ENCODE results near the gene AP2B1. TPM values are rescaled to one million over a fixed set of nuclear protein-coding genes. Genes with fewer than 3 reads are reported as not detected.

AP2B1 gene
- total RNA-seq, 1 donor from 2014 or later, result 330 TPM

DNA sequence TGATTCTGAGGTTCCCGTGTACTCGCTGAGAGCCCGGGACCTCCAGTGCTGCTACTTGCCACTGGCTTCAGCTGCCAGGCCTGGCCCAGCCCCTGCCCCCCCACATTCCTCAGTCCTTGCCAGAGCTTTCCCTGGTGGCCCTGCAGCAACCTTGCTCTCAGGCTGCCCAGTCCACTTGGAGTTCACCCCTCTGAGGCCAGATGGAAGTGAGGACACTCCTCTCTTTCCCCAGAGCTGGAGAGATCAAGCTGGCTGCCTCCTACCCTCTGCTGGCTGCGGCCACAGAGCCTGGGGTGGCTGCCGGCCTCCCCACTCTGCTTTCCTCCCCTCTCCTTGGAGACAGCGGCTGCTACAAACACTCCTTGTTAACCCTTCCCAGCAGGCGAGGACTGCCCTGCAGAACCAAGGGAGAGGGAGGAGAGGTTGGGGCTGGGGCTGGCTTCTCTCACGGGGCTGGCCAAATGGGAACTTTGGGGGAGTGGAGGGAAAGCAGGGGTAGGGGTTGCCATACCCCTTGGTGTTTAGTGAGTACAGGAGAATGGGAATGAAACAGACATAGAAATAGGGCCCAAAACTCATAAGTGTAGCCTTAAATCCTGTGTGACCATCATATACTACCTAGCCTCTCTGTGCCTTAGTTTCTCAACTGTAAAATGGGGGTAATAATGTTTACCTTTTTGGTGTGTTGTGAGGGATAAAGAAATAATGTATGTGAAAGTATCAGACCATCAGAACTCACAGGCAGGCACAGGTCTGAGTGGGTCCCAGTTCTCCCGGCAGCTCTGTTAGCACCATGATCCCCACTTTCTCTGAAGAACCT, 166.0 kb downstream of the AP2B1 start, which contains the start of gene GAS2L2:
Gene GAS2L2 (minus strand): TSS at position 295 of the 820 bp plus-strand sequence. CDS start 389 bp downstream, outside the sequence.
- Mint-ChIP-seq H3K27me3 (ENCODE audit: unreplicated experiment) (peaks cover 8% of the 10 kb centered on the region), H3K36me3 (ENCODE audit: low read depth, unreplicated experiment) (no peaks in the 10 kb centered on the region), H3K9me3 (ENCODE audit: unreplicated experiment) (no peaks in the 10 kb centered on the region), H3K27ac (ENCODE audit: unreplicated experiment) (no peak within 1 kb of the TSS), H3K4me3 (ENCODE audit: unreplicated experiment) (no peak within 1 kb of the TSS), H3K4me1 (ENCODE audit: unreplicated experiment) (peaks cover 4% of the 10 kb centered on the region)
- no peak for DNase-seq (ENCODE audit: low spot score)
- TF ChIP-seq, protein P1, sequence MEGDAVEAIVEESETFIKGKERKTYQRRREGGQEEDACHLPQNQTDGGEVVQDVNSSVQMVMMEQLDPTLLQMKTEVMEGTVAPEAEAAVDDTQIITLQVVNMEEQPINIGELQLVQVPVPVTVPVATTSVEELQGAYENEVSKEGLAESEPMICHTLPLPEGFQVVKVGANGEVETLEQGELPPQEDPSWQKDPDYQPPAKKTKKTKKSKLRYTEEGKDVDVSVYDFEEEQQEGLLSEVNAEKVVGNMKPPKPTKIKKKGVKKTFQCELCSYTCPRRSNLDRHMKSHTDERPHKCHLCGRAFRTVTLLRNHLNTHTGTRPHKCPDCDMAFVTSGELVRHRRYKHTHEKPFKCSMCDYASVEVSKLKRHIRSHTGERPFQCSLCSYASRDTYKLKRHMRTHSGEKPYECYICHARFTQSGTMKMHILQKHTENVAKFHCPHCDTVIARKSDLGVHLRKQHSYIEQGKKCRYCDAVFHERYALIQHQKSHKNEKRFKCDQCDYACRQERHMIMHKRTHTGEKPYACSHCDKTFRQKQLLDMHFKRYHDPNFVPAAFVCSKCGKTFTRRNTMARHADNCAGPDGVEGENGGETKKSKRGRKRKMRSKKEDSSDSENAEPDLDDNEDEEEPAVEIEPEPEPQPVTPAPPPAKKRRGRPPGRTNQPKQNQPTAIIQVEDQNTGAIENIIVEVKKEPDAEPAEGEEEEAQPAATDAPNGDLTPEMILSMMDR (IDR thresholded peaks at IDR 0.05; ENCODE audit: unreplicated experiment), result no peak

DNA sequence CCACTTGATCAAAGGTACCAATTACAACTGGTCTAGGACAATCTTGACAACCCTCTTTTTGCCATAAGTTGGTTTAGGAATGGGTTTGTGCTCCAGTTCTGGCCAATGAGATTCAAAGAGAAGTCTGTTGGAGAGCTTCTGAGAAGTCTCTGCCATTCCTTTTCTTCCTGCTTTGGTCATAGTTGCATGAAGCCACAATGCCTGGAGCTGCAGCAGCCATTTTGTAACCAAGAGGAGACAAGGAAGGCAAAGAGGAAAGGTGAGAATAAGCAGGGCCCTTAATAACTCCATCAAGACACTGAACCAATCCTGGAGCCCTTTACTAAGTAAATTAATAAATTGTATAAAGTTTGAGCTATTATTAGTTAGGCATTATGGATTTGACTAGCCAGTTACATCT, 170.1 kb downstream of the AP2B1 start:
- Mint-ChIP-seq H3K4me3 (ENCODE audit: unreplicated experiment) (no peak overlapping the region), H3K36me3 (ENCODE audit: low read depth, unreplicated experiment) (peaks cover 5% of the 10 kb centered on the region), H3K4me1 (ENCODE audit: unreplicated experiment) (peaks cover 2% of the 10 kb centered on the region), H3K27ac (ENCODE audit: unreplicated experiment) (no peak overlapping the region), H3K9me3 (ENCODE audit: unreplicated experiment) (no peaks in the 10 kb centered on the region), H3K27me3 (ENCODE audit: unreplicated experiment) (peaks cover 6% of the 10 kb centered on the region)
- TF ChIP-seq, protein P1 (IDR thresholded peaks at IDR 0.05; ENCODE audit: unreplicated experiment), result no peak
- DNase-seq (ENCODE audit: low spot score), result no peak

DNA sequence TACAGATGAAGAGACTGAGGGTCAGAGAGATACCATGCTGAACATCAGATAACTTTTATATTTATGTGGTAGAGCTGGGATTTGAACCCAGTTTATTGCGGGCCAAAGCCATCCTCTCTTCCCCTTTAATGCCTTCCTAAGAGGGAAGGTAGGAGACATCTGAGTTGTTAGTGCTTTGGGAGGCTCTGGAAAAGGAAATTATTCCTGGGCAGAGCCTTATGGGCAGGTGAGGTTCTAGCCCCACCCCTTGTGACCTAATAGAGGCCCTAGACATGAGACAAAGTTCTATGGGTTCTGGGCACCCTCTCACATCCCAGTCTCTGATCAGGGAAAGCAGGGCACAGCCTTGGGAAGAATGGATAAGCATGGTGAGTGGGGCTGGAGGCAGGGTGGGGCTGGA, 173.5 kb downstream of the AP2B1 start, which contains the start of gene C17orf50:
Gene C17orf50 (plus strand): TSS at position 301 of the 400 bp plus-strand sequence. CDS start 55 bp downstream, at position 356.
- Mint-ChIP-seq H3K27ac (ENCODE audit: unreplicated experiment) (no peak within 1 kb of the TSS), H3K4me3 (ENCODE audit: unreplicated experiment) (no peak within 1 kb of the TSS), H3K36me3 (ENCODE audit: low read depth, unreplicated experiment) (peaks cover 5% of the 10 kb centered on the region), H3K27me3 (ENCODE audit: unreplicated experiment) (peaks cover 7% of the 10 kb centered on the region), H3K9me3 (ENCODE audit: unreplicated experiment) (no peaks in the 10 kb centered on the region), H3K4me1 (ENCODE audit: unreplicated experiment) (peaks cover 12% of the 10 kb centered on the region)
- TF ChIP-seq, protein P1 (IDR thresholded peaks at IDR 0.05; ENCODE audit: unreplicated experiment), result no peak
- no peak for DNase-seq (ENCODE audit: low spot score)

DNA sequence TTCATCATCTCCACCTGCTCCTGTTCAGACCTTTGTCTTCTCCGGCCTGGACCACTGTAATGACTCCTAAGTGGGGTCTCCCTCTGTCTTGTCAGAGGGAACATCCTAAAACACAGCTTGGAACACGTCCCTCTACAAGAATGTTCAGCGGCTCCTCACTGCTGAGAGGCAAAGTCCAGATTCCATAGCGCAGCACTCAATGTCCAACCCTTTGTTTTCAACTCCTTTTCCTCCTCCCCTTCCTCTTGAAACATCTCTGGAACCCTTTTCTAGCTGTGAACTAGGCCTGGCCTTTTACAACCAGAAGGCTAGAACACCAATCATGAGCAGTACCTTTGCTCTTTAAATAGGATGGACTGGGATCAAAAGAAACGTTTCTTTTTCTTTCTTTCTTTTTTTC, 174.5 kb downstream of the AP2B1 start:
- Mint-ChIP-seq H3K9me3 (ENCODE audit: unreplicated experiment) (no peaks in the 10 kb centered on the region), H3K4me1 (ENCODE audit: unreplicated experiment) (peaks cover 19% of the 10 kb centered on the region), H3K27me3 (ENCODE audit: unreplicated experiment) (peaks cover 7% of the 10 kb centered on the region), H3K36me3 (ENCODE audit: low read depth, unreplicated experiment) (peaks cover 5% of the 10 kb centered on the region), H3K27ac (ENCODE audit: unreplicated experiment) (no peak overlapping the region), H3K4me3 (ENCODE audit: unreplicated experiment) (no peak overlapping the region)
- no peak for DNase-seq (ENCODE audit: low spot score)
- TF ChIP-seq, protein P1 (IDR thresholded peaks at IDR 0.05; ENCODE audit: unreplicated experiment), result no peak

DNA sequence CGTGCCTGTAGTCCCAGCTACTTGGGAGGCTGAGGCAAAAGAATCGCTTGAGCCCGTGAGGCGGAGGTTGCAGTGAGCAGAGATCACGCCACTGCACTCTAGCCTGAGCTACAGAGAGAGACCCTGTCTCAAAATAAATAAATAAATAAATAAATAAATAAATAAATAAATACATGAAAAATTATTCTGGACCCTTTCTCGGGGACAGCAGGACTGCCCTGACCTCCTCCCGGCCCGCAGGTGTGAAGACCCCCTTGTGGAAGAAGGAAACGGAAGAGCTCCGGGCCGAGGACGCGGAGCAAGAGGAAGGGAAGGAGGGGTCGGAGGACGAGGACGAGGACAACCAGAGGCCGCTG, 176.6 kb downstream of the AP2B1 start:
- Mint-ChIP-seq H3K27ac (ENCODE audit: unreplicated experiment) (no peak overlapping the region), H3K4me3 (ENCODE audit: unreplicated experiment) (peak overlapping the region; percentile 87), H3K36me3 (ENCODE audit: low read depth, unreplicated experiment) (peaks cover 5% of the 10 kb centered on the region), H3K9me3 (ENCODE audit: unreplicated experiment) (no peaks in the 10 kb centered on the region), H3K27me3 (ENCODE audit: unreplicated experiment) (peaks cover 8% of the 10 kb centered on the region), H3K4me1 (ENCODE audit: unreplicated experiment) (peaks cover 19% of the 10 kb centered on the region)
- DNase-seq (ENCODE audit: low spot score), result no peak
- TF ChIP-seq, protein P1 (IDR thresholded peaks at IDR 0.05; ENCODE audit: unreplicated experiment), result no peak
